Caki2 (cell line): ENCODE results near the gene SFXN4. TPM values are rescaled to one million over a fixed set of nuclear protein-coding genes. Genes with fewer than 3 reads are reported as not detected.
"Not testable (repeated sequence)": the region's sequence is repeated elsewhere in the genome, so short reads cannot be mapped to it uniquely, and the experiment has no call there.

ENCODE experiments used
- DNase-seq: peaks from one replicate; pipeline ENCODE4 v3.0.0-alpha.2; 2015; ENCODE audit warnings: low read depth
- in situ Hi-C: cut with HindIII; loops from 2 replicates; pipeline ENCODE4 v1.10.0; 2016; ENCODE audit warnings: low sequenced_read_pairs, low pct_unique_long_range_greater_than_20kb, mixed read lengths
- total RNA-seq: library from RNA; depleted of rRNA; stranded (reverse); fragments of >200 nt; shearing (Covaris generic); gene quantifications from 2 replicates; pipeline ENCODE4 v1.2.3, GENCODE V29; 2014; ENCODE audit warnings: low replicate concordance

The SFXN4 gene
- total RNA-seq, 1 experiment from 2014 or later, result 30.8 TPM

- in situ Hi-C loops, result no loop called here
- DNase-seq, result no peak
Measured at GRCh38 chr10:119120413-119120867, 45.1 kb downstream of the SFXN4 start.

- in situ Hi-C loops, result no loop called here
Measured at GRCh38 chr10:119119400-119119799, 46.1 kb downstream of the SFXN4 start.

GRCh38 chr10:119118231-119118630 is 47.3 kb downstream of the SFXN4 start:
- in situ Hi-C loops, result no loop called here
- no peak for DNase-seq

More at GRCh38 chr10:119119400-119119799, 46.1 kb downstream of the SFXN4 start:
- DNase-seq, result no peak

GRCh38 chr10:119116326-119116951 is 49.1 kb downstream of the SFXN4 start:
- in situ Hi-C loops, result no loop called here
- no peak for DNase-seq

- DNase-seq, result no peak
- in situ Hi-C loops, result no loop called here
Measured at GRCh38 chr10:119115926-119116325, 49.6 kb downstream of the SFXN4 start.

GRCh38 chr10:119113751-119114732 is 51.5 kb downstream of the SFXN4 start:
- DNase-seq, result no peak
- in situ Hi-C loops, result no loop called here

GRCh38 chr10:119112056-119112455 is 53.5 kb downstream of the SFXN4 start:
- in situ Hi-C loops, result no loop called here

GRCh38 chr10:119107771-119108170 is 57.7 kb downstream of the SFXN4 start:
- not testable (repeated sequence) for DNase-seq

More at GRCh38 chr10:119112056-119112455, 53.5 kb downstream of the SFXN4 start:
- DNase-seq, result no peak

GRCh38 chr10:119107106-119107505 is 58.4 kb downstream of the SFXN4 start:
- DNase-seq, in situ Hi-C loops: not testable (repeated sequence)

More at GRCh38 chr10:119107771-119108170, 57.7 kb downstream of the SFXN4 start:
- in situ Hi-C loops, result not testable (repeated sequence)

- in situ Hi-C loops, DNase-seq: not testable (repeated sequence)
Measured at GRCh38 chr10:119105899-119106298, 59.6 kb downstream of the SFXN4 start.

- in situ Hi-C loops, result no loop called here
- no peak for DNase-seq
Measured at GRCh38 chr10:119105155-119105554, 60.4 kb downstream of the SFXN4 start.

- in situ Hi-C loops, result no loop called here
- no peak for DNase-seq
Measured at GRCh38 chr10:119104654-119105015, 60.9 kb downstream of the SFXN4 start.

GRCh38 chr10:119103903-119104653 is 61.4 kb downstream of the SFXN4 start, which contains the start of gene DENND10:
Gene DENND10 (plus strand): TSS chr10:119104113. CDS start chr10:119104143, 30 bp downstream.
- DNase-seq, result peak; percentile 71
- in situ Hi-C loops, result no loop called here

GRCh38 chr10:119103241-119103902 is 62.1 kb downstream of the SFXN4 start:
- DNase-seq, result no peak
- in situ Hi-C loops, result no loop called here

- peak; percentile 27 for DNase-seq
- in situ Hi-C loops, result no loop called here
Measured at GRCh38 chr10:119101366-119102098, 64.0 kb downstream of the SFXN4 start.

- in situ Hi-C loops, result no loop called here
- DNase-seq, result peak; percentile 21
Measured at GRCh38 chr10:119100434-119101238, 64.9 kb downstream of the SFXN4 start.
